Transverse colon (tissue), 3 donors: ENCODE measurements around the gene PEDS1.

Experiments used
- CTCF ChIP-seq, 5 experiments: fragments of 200-600 bp in 3 of 5; fragments of 450-650 bp in 2 of 5; sonication (generic) in 3 of 5; IDR thresholded peaks; 1 replicate in 2 of 5; 2 replicates in 3 of 5; pipeline ENCODE4 v1.5.1; 2016 to 2017; ENCODE audit warnings: antibody characterized with exemption in 5 of 5, inconsistent platforms in 3 of 5, mild to moderate bottlenecking in 2 of 5, moderate library complexity in 1 of 5
- POLR2A ChIP-seq: fragments of 450-650 bp; IDR thresholded peaks from one replicate; pipeline ENCODE4 v1.6.1; 2016; ENCODE audit warnings: antibody characterized with exemption, mild to moderate bottlenecking, moderate library complexity

- TF ChIP-seq CTCF (IDR thresholded peaks at IDR 0.05) (no peak), POLR2A (no peak)
Observed at GRCh38 chr20:50138479-50139393, 14.8 kb downstream of the PEDS1 start.
